Neural progenitor cell (in vitro differentiated cells): ENCODE data around the gene RUNX1. TPM values are rescaled to one million over a fixed set of nuclear protein-coding genes. Genes with fewer than 3 reads are reported as not detected.

Experiments
- DNase-seq: peaks from one replicate; pipeline ENCODE4 v3.0.0-alpha.2; 2016; ENCODE audit warnings: low spot score
- H2AFZ ChIP-seq: fragments of 200-600 bp; sonication (generic); replicated peaks from 2 replicates; pipeline ENCODE4 v1.6.1; 2016; ENCODE audit warnings: antibody characterized with exemption
- H3F3A ChIP-seq: fragments of 200-600 bp; sonication (generic); 2 replicates; pipeline ENCODE4 v1.6.1; 2016; ENCODE audit warnings: antibody characterized with exemption, low read depth
- H3K27ac ChIP-seq: fragments of 200-600 bp; sonication (generic); 2 replicates; pipeline ENCODE4 v1.5.1; 2016; ENCODE audit warnings: mild to moderate bottlenecking
- H3K27me3 ChIP-seq: fragments of 200-600 bp; sonication (generic); 2 replicates; pipeline ENCODE4 v1.6.1; 2016; ENCODE audit warnings: mild to moderate bottlenecking, moderate library complexity
- H3K36me3 ChIP-seq: fragments of 200-600 bp; sonication (generic); 2 replicates; pipeline ENCODE4 v1.5.1; 2016
- H3K4me1 ChIP-seq: fragments of 200-600 bp; sonication (generic); 2 replicates; pipeline ENCODE4 v1.6.1; 2016; ENCODE audit warnings: mixed run types
- H3K4me2 ChIP-seq: fragments of 200-600 bp; sonication (generic); 2 replicates; pipeline ENCODE4 v1.6.1; 2016
- H3K4me3 ChIP-seq: fragments of 200-600 bp; sonication (generic); 2 replicates; pipeline ENCODE4 v1.5.1; 2016
- H3K79me2 ChIP-seq: fragments of 200-600 bp; sonication (generic); 2 replicates; pipeline ENCODE4 v1.6.1; 2016; ENCODE audit warnings: low read depth
- H3K9ac ChIP-seq: fragments of 200-600 bp; sonication (generic); 2 replicates; pipeline ENCODE4 v1.6.1; 2016
- H3K9me3 ChIP-seq: fragments of 200-600 bp; sonication (generic); 2 replicates; pipeline ENCODE4 v1.5.1; 2016; ENCODE audit warnings: low read depth
- H4K20me1 ChIP-seq: fragments of 200-600 bp; sonication (generic); 2 replicates; pipeline ENCODE4 v1.6.1; 2016; ENCODE audit warnings: low read depth
- H3K27ac Mint-ChIP-seq: 3 replicates; pipeline ENCODE4 v1.8.0; 2021; ENCODE audit warnings: mixed read lengths
- H3K27me3 Mint-ChIP-seq: 2 replicates; pipeline ENCODE4 v1.8.0; 2022; ENCODE audit warnings: low read depth, mild to moderate bottlenecking, inconsistent platforms, moderate library complexity, mixed read lengths; ENCODE audit not compliant: insufficient read depth
- H3K36me3 Mint-ChIP-seq: 3 replicates; pipeline ENCODE4 v1.8.0; 2021; ENCODE audit warnings: mixed read lengths
- H3K4me1 Mint-ChIP-seq: 3 replicates; pipeline ENCODE4 v1.8.0; 2021; ENCODE audit warnings: mixed read lengths
- H3K4me3 Mint-ChIP-seq: 3 replicates; pipeline ENCODE4 v1.8.0; 2021; ENCODE audit warnings: mild to moderate bottlenecking, moderate library complexity, mixed read lengths
- H3K9me3 Mint-ChIP-seq: 3 replicates; pipeline ENCODE4 v1.8.0; 2020; ENCODE audit warnings: mixed read lengths
- EZH2 ChIP-seq: fragments of 200-600 bp; sonication (generic); IDR thresholded peaks from 2 replicates; pipeline ENCODE4 v1.6.1; 2017; ENCODE audit warnings: antibody characterized with exemption, mild to moderate bottlenecking, moderate library complexity
- EZH2phosphoT487 ChIP-seq: fragments of 200-600 bp; sonication (generic); IDR thresholded peaks from 2 replicates; pipeline ENCODE4 v1.6.1; 2017; ENCODE audit warnings: antibody characterized with exemption
- total RNA-seq: library from RNA; depleted of rRNA; stranded (reverse); fragments of >200 nt; gene quantifications from 2 replicates; pipeline ENCODE4 v1.2.3, GENCODE V29; 2015; ENCODE audit warnings: low replicate concordance
- TF ChIP-seq, protein P1 (sequence below): fragments of 200-600 bp; sonication (generic); IDR thresholded peaks from 2 replicates; pipeline ENCODE4 v1.5.1; 2017; ENCODE audit warnings: antibody characterized with exemption, mild to moderate bottlenecking

RUNX1 gene
- total RNA-seq, 1 donor from 2014 or later, result 0.09 TPM

- peaks cover 24% of the 10 kb centered on the region for H3K4me1 Mint-ChIP-seq
- no peak overlapping the region for H3K27ac ChIP-seq
- peaks cover 6% of the 10 kb centered on the region for H3K4me1 ChIP-seq
- no peaks in the 10 kb centered on the region for H3K9me3 Mint-ChIP-seq
- no peak overlapping the region for H3K27ac Mint-ChIP-seq
- no peak overlapping the region for H3K4me3 ChIP-seq
- no peaks in the 10 kb centered on the region for H3K9me3 ChIP-seq
- no peak overlapping the region for H3K9ac ChIP-seq
- H3F3A ChIP-seq, result no peaks in the 10 kb centered on the region
- H3K27me3 Mint-ChIP-seq, result peaks cover 7% of the 10 kb centered on the region
- no peak overlapping the region for H2AFZ ChIP-seq
- no peaks in the 10 kb centered on the region for H3K79me2 ChIP-seq
- no peak overlapping the region for H3K4me2 ChIP-seq
- no peak overlapping the region for H3K4me3 Mint-ChIP-seq
- DNase-seq, result no peak
- no peaks in the 10 kb centered on the region for H4K20me1 ChIP-seq
- H3K36me3 Mint-ChIP-seq, result no peaks in the 10 kb centered on the region
- TF ChIP-seq EZH2phosphoT487 (no peak), EZH2 (no peak)
- TF ChIP-seq, protein P1, sequence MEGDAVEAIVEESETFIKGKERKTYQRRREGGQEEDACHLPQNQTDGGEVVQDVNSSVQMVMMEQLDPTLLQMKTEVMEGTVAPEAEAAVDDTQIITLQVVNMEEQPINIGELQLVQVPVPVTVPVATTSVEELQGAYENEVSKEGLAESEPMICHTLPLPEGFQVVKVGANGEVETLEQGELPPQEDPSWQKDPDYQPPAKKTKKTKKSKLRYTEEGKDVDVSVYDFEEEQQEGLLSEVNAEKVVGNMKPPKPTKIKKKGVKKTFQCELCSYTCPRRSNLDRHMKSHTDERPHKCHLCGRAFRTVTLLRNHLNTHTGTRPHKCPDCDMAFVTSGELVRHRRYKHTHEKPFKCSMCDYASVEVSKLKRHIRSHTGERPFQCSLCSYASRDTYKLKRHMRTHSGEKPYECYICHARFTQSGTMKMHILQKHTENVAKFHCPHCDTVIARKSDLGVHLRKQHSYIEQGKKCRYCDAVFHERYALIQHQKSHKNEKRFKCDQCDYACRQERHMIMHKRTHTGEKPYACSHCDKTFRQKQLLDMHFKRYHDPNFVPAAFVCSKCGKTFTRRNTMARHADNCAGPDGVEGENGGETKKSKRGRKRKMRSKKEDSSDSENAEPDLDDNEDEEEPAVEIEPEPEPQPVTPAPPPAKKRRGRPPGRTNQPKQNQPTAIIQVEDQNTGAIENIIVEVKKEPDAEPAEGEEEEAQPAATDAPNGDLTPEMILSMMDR, result no peak
- H3K27me3 ChIP-seq, result peaks cover 21% of the 10 kb centered on the region
- no peaks in the 10 kb centered on the region for H3K36me3 ChIP-seq
Measured at GRCh38 chr21:34992736-34993398, 56.2 kb downstream of the RUNX1 start.

DNA sequence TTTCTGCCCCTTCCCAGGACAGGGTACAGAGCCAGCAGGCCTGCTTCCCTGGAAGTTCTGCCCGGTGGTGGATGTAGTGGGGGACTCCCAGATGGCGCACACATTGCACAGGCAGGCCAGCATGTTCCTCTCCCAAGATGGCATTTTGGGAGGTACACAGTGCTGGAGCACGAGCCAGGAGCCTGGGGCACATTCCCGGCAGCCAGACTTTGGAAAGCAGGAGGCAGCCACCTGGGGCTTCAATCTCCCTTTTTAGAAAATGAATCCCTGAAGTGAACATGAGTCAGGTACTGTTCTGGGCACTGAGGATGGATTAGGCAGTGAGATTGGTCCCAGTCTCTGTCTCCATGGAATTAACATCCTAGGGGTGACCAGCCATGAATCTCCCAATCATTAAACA lies 56.9 kb downstream of the RUNX1 start:
- H3K9me3 ChIP-seq, result no peaks in the 10 kb centered on the region
- H3F3A ChIP-seq, result no peaks in the 10 kb centered on the region
- H3K27ac ChIP-seq, result no peak overlapping the region
- no peak for DNase-seq
- H2AFZ ChIP-seq, result no peak overlapping the region
- H3K79me2 ChIP-seq, result no peaks in the 10 kb centered on the region
- Mint-ChIP-seq H3K36me3 (no peaks in the 10 kb centered on the region), H3K27ac (no peak overlapping the region), H3K4me1 (peaks cover 31% of the 10 kb centered on the region), H3K4me3 (no peak overlapping the region), H3K9me3 (no peaks in the 10 kb centered on the region), H3K27me3 (peaks cover 8% of the 10 kb centered on the region)
- no peak overlapping the region for H3K4me2 ChIP-seq
- H3K4me3 ChIP-seq, result no peak overlapping the region
- no peak overlapping the region for H3K9ac ChIP-seq
- no peaks in the 10 kb centered on the region for H3K36me3 ChIP-seq
- peaks cover 27% of the 10 kb centered on the region for H3K27me3 ChIP-seq
- TF ChIP-seq, protein P1, result no peak
- TF ChIP-seq EZH2phosphoT487, result no peak
- TF ChIP-seq EZH2, result no peak
- peaks cover 6% of the 10 kb centered on the region for H3K4me1 ChIP-seq
- H4K20me1 ChIP-seq, result no peaks in the 10 kb centered on the region

- no peak overlapping the region for H3K4me3 ChIP-seq
- Mint-ChIP-seq H3K4me3 (no peak overlapping the region), H3K9me3 (no peaks in the 10 kb centered on the region), H3K27ac (no peak overlapping the region), H3K4me1 (peaks cover 31% of the 10 kb centered on the region), H3K27me3 (peaks cover 9% of the 10 kb centered on the region), H3K36me3 (no peaks in the 10 kb centered on the region)
- no peaks in the 10 kb centered on the region for H3K9me3 ChIP-seq
- no peak for DNase-seq
- no peak overlapping the region for H3K27ac ChIP-seq
- no peaks in the 10 kb centered on the region for H3K36me3 ChIP-seq
- no peaks in the 10 kb centered on the region for H4K20me1 ChIP-seq
- no peaks in the 10 kb centered on the region for H3K79me2 ChIP-seq
- no peak overlapping the region for H3K9ac ChIP-seq
- H3K4me1 ChIP-seq, result peaks cover 5% of the 10 kb centered on the region
- no peak for TF ChIP-seq EZH2phosphoT487
- TF ChIP-seq, protein P1, result no peak
- no peak for TF ChIP-seq EZH2
- H3F3A ChIP-seq, result no peaks in the 10 kb centered on the region
- peaks cover 35% of the 10 kb centered on the region for H3K27me3 ChIP-seq
- no peak overlapping the region for H2AFZ ChIP-seq
- no peak overlapping the region for H3K4me2 ChIP-seq
Measured at GRCh38 chr21:34991366-34991957, 57.6 kb downstream of the RUNX1 start.
